ENCODE data around the gene RBM15B.
A peak's percentile ranks its signal among the peaks of the same experiment; 100 is the strongest.

- TF ChIP-seq CTCF (IDR thresholded peaks at IDR 0.05 in 2 of 3, conservative IDR thresholded peaks at IDR 0.05 in 1 of 3; ENCODE audit: insufficient read depth in 2 of 3, low read depth in 1 of 3, low read length in 3 of 3) (peak in 1 of 3 experiments; percentile 10; a peak in 1 of 6 replicates), HMGXB4 (CRISPR knock-in tag; IDR thresholded peaks at IDR 0.05) (no peak), MAFK (IDR thresholded peaks at IDR 0.05; ENCODE audit: low read length) (no peak), TAF1 (IDR thresholded peaks at IDR 0.05; ENCODE audit: control insufficient read depth, extremely low read depth, insufficient read depth, low read length, severe bottlenecking) (no peak), CREB1 (IDR thresholded peaks at IDR 0.05) (no peak), CREB1 (CRISPR knock-in tag; IDR thresholded peaks at IDR 0.05) (no peak), GTF3C2 (IDR thresholded peaks at IDR 0.05; ENCODE audit: borderline replicate concordance, extremely low read depth, insufficient read length) (no peak), GATAD2B (IDR thresholded peaks at IDR 0.05; ENCODE audit: borderline replicate concordance) (no peak), HNRNPK (IDR thresholded peaks at IDR 0.05; ENCODE audit: low read depth, low read length, poor library complexity, severe bottlenecking) (no peak), SREBF2 (CRISPR knock-in tag; IDR thresholded peaks at IDR 0.05) (no peak), SMAD3 (CRISPR knock-in tag; conservative IDR thresholded peaks at IDR 0.05) (no peak), REST (IDR thresholded peaks at IDR 0.05; ENCODE audit: borderline replicate concordance) (no peak), REST (CRISPR knock-in tag; IDR thresholded peaks at IDR 0.05; ENCODE audit: low read depth) (no peak)
These were observed 8.9 kb upstream of the RBM15B start for GRCh38 chr3:51382076-51382745.

Data from K562 (cell line).